Measurements from ENCODE around the gene HSPA5.

DNA sequence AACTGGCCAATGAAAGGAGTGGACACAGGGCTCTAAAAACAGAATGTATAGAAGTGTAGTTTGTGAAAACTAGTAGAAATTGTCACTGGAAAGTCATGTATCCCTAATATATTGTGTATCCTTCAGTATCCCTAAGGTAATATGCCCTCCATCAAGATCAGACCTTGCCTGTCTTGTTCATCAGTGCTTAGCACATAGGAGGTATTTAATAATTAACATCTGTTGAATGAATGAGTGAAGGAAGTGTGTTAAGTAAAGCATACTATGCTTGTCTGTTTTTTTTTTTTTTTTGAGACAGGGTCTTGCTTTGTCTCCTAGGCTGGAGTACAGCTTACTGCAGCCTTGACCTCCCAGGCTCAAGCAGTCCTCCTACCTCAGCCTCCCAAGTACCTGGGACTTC lies 36.3 kb upstream of the HSPA5 start:
- TF ChIP-seq, protein P1, sequence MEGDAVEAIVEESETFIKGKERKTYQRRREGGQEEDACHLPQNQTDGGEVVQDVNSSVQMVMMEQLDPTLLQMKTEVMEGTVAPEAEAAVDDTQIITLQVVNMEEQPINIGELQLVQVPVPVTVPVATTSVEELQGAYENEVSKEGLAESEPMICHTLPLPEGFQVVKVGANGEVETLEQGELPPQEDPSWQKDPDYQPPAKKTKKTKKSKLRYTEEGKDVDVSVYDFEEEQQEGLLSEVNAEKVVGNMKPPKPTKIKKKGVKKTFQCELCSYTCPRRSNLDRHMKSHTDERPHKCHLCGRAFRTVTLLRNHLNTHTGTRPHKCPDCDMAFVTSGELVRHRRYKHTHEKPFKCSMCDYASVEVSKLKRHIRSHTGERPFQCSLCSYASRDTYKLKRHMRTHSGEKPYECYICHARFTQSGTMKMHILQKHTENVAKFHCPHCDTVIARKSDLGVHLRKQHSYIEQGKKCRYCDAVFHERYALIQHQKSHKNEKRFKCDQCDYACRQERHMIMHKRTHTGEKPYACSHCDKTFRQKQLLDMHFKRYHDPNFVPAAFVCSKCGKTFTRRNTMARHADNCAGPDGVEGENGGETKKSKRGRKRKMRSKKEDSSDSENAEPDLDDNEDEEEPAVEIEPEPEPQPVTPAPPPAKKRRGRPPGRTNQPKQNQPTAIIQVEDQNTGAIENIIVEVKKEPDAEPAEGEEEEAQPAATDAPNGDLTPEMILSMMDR (IDR thresholded peaks at IDR 0.05), result no peak
- no peak for TF ChIP-seq EZH2phosphoT487 (IDR thresholded peaks at IDR 0.05)

Data from neural progenitor cell (in vitro differentiated cells).